ENCODE measurements around the gene PTPN9.
"Not testable (repeated sequence)": the region's sequence is repeated elsewhere in the genome, so short reads cannot be mapped to it uniquely, and the experiment has no call there.

The PTPN9 gene

DNA sequence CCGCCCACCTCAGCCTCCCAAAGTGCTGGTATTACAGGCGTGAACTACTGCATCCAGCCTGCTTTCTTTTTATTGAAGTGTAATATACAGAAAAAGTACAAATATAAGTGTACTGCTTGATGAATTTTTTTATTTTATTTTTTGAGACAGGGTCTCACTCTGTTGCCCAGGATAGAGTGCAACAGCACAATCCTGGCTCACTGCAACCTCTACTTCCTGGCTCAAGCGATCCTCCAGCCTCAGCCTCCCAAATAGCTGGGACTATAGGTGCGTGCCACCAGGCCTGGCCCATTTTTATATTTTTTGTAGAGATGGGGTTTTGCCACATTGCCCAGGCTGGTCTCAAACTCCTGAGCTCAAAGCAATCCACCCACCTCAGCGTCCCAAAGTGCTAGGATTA, 3.8 kb upstream of the PTPN9 start:
- DNase-seq, result not testable (repeated sequence)

DNA sequence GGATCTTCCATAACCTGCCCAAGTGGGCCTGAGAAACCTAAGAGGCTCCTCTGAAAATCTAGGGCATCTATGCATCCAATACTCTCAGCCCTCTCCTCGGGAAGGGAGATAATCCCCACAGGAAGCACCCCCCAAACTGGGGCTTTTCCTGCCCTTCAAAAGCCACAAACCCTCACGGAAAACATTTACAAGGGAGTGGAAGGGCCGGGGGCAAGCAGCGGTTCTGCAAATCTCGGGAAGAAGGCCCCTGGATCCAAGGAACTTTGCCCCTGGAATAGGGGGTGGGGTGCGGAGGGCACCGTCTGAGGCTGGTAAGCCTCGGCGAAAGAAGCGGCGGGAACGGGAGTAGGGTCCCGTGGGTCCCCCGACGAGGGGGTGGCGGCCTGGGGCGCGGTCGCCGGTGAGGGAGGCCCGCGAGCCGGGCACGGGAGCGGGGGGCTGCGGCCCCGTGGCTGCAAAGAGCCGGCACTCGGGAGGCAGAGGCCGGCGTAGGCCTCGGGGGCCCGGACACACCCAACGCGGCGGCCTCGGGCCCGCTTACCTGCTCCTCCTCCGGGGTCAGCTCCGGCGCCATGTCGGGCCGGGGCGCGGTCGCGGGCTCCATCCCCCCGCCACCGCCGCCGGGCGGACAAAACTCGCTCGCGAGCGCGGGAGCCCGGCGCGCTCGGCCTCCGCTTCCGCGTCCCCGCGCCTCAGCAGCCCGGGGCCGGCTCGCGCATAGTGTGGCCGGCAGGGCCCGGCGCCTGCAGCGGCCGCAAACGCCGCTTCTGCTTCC, 755 bp downstream of the PTPN9 start:
- DNase-seq, result no peak

DNA sequence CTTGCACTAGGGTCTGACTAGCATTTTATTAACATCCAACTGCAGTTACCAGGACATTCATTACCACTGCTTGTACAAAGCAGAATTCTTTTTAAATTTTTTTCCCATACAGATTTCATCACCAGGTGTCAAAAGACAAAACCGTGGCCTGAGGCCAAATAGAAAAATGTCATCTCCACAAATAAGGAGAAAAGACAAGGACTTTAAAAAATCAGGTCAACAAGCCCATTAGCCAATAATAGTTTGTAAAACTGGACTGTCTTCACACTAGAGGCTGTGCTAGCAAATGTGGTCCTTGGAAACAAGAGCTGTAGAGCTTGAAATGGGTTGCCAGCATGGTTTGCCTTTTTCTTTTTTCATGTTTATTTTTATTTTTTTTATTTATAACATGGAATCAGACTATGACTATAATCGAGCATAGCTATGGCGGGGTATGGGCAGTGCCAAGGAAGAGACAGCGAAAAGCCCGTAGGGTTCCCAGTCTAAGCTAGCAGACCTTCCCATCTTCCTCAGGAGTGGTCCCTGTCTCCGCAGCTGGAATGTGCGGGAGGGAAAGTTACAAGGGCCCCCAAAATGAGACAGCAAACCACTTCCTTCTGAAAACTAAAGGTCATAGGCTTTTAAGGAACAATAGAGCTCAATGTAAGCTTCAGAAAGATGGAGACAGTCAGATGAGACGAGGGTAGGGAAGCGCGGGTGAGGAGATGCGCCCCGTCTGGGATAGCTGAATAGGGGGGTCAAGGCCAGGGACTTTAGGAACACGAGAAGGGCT, 1.5 kb downstream of the PTPN9 start:
- no peak for DNase-seq

DNA sequence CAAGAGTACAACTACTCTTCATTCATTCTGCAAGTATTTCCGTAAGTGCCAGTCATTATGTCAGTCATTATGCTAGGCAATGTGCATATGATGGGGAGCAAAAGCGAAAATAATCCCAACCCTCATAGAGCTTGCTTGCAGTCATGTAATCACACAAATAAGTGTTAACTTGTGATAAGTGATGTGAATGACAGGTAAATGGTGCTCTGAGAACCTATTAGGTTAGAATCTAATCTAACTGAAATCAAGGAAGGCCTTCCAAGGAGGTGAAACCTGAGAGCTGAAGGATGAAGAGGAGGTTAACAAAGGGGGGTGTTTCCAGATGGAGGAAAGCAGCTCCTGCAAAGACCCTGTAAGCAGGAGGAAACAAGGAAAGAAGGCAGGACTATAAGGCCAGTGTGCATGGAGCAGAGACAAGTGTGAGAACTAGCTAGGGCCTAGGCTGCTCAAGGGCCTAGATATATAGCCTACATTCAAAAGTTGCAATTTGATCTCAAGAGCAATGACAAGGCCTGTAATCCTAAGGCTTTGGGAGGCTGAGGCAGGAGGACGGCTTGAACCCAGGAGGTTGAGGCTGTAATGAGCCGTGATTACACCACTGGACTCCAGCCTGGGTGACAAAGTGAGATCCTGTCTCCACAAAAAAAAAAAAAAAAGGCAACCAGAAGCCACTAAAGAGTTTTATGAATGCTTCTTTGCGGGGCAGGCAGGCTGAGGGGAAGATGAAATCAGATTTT, 5.3 kb downstream of the PTPN9 start:
- DNase-seq, result no peak

DNA sequence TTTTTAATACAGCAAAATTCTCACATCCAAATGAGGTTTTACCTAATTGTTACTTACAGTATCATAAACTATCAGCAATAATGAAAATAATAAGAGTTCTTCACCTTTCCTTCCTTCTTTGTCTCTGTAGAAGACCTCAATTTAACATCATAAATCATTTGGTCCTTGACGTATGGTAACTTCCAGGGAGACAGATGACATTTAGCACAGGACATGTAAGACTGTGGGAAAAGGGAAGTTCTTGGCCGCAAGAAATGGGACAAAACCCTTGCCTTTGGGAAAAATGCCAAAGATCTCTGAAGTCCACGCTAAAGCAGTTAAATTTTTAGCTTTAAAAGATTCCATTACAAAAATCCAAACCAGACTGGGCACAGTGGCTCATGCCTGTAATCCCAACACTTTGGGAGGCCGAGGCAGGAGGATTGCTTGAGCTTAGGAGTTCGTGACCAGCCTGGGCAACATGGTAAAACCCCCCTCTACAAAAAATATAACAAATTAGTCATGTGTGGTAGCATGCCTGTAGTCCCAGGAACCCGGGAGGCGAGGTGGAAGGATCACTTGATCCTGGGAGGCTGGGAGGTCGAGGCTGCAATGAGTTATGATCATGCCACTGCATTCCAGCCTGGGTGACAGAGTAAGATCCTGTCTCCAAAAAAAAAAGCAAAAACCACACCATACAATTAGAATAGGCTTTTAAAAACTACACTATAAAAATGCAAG, 8.8 kb downstream of the PTPN9 start:
- DNase-seq, result no peak

DNA sequence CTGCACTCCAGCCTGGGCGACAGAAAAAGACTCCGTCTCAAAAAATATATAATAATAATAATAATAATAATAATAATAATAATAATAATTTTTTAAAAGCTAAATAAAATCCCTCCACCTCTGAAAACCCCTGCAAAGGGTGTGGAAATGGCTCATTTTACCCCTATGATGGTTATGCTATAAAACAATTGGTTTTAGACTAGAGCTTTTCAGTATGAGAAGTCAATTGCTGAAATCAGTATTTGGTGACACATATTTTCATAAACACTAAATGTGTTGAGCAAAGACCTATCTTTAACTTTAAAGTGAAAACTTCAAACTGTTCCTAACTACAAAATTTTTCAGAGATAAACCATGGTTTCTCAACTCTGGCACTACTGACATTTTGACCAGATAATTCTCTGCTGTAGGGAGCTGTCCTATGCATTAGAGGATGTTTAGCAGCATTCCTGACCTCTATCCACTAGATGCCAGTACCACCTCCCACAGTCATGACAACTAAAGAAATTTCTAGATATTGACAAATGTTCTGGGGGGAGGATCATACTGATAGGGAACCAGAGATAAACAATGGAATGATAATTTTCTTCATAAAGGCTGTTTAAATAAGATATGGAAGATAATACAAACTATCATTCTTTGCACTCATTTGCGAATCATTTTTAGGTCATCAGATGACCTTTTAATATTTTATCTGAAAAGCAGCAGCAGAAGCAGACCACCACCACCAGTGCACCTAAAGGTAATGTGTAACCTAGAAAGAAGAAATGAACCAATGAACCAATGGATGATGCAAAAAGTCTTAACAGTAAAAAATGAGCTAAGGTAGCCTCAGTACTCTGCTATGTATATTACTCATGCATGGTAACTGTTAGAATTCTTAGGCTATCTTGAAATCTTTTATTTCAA, 13.8 kb downstream of the PTPN9 start:
- DNase-seq, result no peak

DNA sequence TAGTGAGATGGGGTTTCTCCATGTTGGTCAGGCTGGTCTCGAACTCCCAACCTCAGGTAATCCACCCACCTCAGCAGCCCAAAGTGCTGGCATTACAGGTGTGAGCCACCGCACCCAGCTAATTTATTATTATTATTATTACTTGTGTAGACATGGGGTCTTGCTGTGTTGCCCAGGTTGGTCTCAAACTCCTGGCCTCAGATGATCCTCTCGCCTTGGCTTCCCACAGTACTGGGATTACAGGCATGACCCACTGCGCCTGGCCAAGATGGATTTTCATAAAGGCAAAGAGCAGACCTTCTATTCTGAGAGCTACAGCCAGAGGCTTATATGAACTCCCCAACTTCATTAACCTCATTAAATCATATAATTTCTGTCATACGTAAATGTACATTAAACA, 17.2 kb downstream of the PTPN9 start:
- DNase-seq, result no peak

DNA sequence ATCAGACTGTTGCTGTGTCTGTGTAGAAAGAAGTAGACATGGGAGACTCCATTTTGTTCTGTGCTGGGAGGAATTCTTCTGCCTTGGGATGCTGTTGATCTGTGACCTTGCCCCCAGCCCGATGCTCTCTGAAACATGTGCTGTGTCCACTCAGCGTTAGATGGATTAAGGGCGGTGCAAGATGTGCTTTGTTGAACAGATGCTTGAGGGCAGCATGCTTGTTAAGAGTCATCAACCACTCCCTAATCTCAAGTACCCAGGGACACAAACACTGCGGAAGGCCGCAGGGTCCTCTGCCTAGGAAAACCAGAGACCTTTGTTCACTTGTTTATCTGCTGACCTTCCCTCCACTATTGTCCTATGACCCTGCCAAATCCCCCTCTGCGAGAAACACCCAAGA, 19.8 kb downstream of the PTPN9 start:
- not testable (repeated sequence) for DNase-seq

- not testable (repeated sequence) for DNase-seq
Observed at GRCh38 chr15:75558955-75559354, 20.2 kb downstream of the PTPN9 start.

DNA sequence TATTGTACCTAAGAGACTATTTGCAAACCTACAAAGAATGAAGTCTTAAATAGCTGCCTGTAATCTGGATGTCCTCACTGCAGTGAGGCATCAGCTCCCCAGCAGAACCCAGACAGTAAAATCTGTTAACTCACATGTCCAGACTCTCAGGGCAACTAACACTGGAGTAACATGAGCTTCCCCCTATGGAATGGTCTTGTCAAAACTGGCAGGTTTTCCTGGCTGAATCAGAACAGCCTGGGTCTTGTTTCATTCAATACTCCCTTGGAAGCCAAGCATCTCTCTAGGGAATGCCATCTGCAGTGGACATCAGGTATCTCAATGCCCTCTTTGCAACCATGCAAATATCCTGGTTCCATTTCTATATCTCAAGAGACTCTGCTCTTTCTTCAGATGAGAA, 24.4 kb downstream of the PTPN9 start:
- DNase-seq, result no peak

DNA sequence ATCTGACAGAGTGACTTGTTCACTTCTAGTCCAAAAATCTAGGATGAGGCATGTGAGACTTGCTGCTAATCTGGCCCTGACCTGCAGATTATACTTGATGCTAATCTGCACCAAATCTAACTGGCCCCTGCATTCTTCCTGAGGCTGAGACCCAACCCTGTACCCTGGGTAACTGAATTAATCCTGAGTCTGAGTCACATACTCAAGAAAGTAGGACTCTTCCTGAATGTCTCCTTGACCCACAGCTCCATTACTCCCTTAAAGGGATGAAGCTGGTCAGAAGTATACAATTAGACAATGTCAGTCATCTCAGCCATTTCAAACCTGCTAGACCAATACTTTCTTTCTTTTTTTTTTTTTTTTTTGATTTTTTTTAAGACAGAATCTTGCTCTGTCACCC, 25.5 kb downstream of the PTPN9 start:
- DNase-seq, result no peak

DNA sequence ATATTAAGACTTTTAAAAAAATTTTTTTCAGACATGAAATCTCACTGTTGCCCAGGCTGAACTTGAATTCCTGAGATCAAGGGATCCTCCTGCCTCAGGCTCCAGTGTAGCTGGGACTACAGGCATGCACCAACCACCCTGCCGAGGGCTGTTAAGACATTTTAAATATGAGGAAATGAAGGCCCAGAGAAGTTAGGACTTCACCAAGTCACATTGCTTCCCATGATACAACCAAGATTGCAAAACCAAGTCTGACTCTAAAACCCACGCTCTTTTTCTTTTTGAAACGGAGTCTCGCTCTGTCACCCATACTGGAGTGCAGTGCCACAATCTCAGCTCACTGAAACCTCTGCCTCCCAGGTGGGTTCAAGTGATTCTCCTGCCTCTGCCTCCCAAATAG, 28.0 kb downstream of the PTPN9 start:
- no peak for DNase-seq

DNA sequence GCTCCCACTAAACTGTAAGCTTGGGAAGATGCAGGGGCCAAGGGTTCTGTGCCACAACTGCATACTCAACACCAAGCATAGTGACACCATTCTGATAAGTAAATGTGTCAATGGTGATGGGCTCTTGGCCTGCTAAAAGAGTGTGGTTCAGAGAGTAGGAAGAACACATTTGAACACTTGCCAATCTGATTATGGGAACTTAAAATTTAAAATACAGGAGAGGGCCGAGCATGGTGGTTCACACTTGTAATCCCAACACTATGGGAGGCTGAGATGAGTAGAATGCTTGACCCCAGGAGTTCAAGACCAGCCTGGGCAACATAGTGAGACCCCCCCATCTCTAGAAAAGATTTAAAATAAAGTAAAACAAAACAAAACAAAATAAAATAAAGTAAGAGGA, 34.1 kb downstream of the PTPN9 start:
- DNase-seq, result no peak

DNA sequence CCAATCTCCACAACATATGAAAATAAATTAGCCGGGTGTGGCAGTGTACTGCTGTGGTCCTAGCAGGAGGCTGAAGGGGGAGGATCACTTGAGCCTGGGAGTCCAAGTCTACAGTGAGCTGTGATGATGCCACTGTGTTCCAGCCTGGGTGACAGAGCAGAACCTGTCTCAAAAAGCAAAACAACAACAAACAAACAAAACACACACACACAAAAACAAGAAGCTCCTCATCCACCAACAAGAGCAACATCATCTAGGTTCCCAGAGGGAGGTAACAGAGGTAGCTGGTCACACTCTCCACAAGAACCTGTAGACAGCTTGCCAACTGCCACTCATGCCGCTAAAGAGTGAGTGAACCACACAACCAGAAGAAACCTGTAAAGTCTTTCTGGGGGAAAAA, 34.8 kb downstream of the PTPN9 start:
- DNase-seq, result no peak

DNA sequence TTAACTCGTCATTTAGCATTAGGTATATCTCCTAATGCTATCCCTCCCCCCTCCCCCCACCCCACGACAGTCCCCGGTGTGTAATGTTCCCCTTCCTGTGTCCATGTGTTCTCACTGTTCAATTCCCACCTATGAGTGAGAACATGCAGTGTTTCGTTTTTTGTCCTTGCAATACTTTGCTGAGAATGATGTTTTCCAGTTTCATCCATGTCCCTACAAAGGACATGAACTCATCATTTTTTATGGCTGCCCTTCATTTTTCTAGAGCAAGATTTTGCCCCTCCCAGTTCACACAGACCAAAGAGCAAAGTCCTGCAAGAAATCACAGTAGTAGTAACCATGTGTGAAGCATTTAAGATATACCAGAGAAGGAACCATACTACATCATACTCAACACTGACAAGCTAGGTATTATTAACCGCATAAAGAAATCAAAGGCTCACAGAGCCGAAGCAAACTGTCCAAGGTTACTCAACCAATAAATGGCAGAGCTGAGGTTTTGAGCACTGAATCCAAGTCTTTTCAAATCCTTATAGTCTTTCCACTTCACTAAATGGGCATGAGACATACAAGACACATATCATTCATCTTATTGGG, 36.1 kb downstream of the PTPN9 start:
- DNase-seq, result not testable (repeated sequence)

DNA sequence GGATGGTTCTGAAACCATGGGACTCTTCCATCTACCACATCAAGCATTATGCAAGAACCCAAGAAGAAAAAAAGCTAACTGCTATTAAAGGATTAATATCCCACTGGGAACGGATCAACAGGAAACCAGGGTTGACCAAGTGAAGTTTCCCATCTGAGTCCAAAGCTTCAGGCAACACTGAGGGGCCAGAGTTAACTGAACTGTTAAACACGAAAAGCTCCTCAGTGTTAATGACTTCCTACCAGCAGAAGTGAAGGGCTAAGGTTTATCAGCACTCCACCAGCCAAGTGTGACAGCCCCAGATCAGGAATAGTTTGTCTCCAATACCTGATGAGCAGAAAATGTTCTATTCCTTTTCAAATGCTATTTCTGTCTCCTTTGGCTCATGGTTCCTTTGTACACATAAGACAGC, 36.7 kb downstream of the PTPN9 start:
- no peak for DNase-seq

- no peak for DNase-seq
Observed at GRCh38 chr15:75538376-75538775, 40.7 kb downstream of the PTPN9 start.

- no peak for DNase-seq
Observed at GRCh38 chr15:75533945-75534344, 45.2 kb downstream of the PTPN9 start.

DNA sequence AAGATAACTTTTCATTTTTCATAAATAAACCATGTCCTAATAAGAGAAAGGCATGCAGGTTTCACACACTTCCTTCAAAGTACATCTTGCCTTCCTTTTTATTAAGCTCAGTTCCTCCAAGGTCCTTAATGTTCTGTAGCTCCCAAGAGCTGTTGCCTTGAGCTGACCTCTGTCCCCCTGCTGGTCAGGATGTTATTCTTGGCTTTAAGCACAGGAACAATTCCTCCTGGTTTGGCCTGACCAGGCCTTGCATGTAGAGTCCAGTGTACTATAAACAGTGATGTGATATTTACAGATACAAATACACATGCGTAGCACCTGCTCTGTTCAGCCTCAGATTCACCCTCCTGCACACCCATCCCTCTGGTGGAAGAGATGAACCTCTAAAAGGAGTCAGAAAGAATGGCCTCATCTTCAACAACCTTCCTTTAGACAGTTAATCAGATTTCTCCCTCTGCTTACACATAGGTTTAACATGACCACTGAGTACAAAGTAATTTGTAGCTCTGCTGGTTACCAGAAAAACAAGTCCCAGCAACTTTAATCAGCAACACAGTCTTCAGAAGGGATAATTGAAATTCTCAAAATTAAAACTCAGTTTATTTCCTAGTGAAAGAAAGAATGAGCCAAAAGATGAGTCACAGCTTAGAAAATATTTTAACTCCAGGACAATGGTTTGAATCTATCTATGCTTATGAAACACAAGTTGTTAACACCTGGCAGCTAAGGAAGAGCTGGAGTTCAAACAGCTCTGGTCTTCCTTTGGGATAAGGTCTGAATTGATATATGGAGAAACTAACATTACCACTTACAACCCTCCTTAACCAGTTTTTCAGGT, 46.5 kb downstream of the PTPN9 start:
- no peak for DNase-seq

GRCh38 chr15:75531041-75531450, 48.1 kb downstream of the PTPN9 start:
- DNase-seq, result no peak

DNA sequence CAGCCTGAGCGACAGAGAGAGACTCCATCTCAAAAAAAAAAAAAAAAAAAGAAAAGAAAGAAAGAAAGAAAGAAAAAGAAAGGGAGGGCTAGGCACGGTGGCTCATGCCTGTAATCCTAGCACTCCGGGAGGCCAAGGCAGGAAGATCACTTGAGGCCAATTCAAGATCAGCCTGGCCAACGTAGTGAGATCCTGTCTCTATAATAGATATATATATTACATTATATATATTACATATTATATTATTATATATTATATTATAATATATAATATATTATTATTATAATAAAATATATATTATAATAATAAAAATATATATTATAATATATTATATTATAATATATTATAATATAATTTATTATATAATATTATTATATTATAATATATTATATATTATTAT, 48.9 kb downstream of the PTPN9 start:
- DNase-seq, result no peak

Data from stimulated activated naive CD4-positive, alpha-beta T cell treated with Interleukin-2 at 50 U/mL for 16 hours (primary cell).